WTC11 (cell line): Measurements from ENCODE around the gene CDCA8. TPM values are rescaled to one million over a fixed set of nuclear protein-coding genes. Genes with fewer than 3 reads are reported as not detected.
"Not testable (repeated sequence)": the region's sequence is repeated elsewhere in the genome, so short reads cannot be mapped to it uniquely, and the experiment has no call there.

Experiments
- ATAC-seq: fragments of 200-7000 bp; cut with Tn5 transposase; 2 replicates; pipeline ENCODE4 v1.10.0; 2021; ENCODE audit warnings: mild to moderate bottlenecking, moderate library complexity
- CTCF ChIA-PET: fragments of 300-600 bp; sonication (Branson Sonifier 250); formaldehyde crosslinking; loops from one replicate; lab custom pipeline; 2021; ENCODE audit warnings: antibody characterized with exemption; lab: Charles Lee
- POLR2A ChIA-PET: fragments of 350-600 bp; sonication (Branson Sonifier 250); formaldehyde crosslinking; loops from one replicate; lab custom pipeline; 2021; ENCODE audit warnings: antibody characterized with exemption; lab: Charles Lee
- DNase-seq: peaks from one replicate; pipeline ENCODE4 v3.0.0; 2021; ENCODE audit warnings: low spot score
- H3K27ac Mint-ChIP-seq: 2 replicates; pipeline ENCODE4 v1.8.0; 2021; ENCODE audit warnings: mixed read lengths
- H3K27me3 Mint-ChIP-seq: 2 replicates; pipeline ENCODE4 v1.8.0; 2021; ENCODE audit warnings: low read depth, mild to moderate bottlenecking, moderate library complexity, mixed read lengths
- H3K36me3 Mint-ChIP-seq: 2 replicates; pipeline ENCODE4 v1.8.0; 2021; ENCODE audit warnings: mixed read lengths
- H3K4me1 Mint-ChIP-seq: 2 replicates; pipeline ENCODE4 v1.8.0; 2022; ENCODE audit warnings: mixed read lengths
- H3K4me3 Mint-ChIP-seq: 2 replicates; pipeline ENCODE4 v1.8.0; 2021; ENCODE audit warnings: mild to moderate bottlenecking, moderate library complexity, mixed read lengths
- H3K9me3 Mint-ChIP-seq: 2 replicates; pipeline ENCODE4 v1.8.0; 2021; ENCODE audit warnings: mixed read lengths
- AFF4 ChIP-seq: sonication (generic); formaldehyde crosslinking; IDR thresholded peaks from 2 replicates; pipeline ENCODE4 v1.8.1; 2023; ENCODE audit warnings: mild to moderate bottlenecking, missing genetic modification reagents, borderline replicate concordance
- ATF2 ChIP-seq: sonication (generic); formaldehyde crosslinking; IDR thresholded peaks from 2 replicates; pipeline ENCODE4 v1.8.1; 2022; ENCODE audit warnings: low read depth, missing genetic modification reagents, borderline replicate concordance
- ATF6 ChIP-seq: sonication (generic); formaldehyde crosslinking; IDR thresholded peaks from 2 replicates; pipeline ENCODE4 v1.8.1; 2023; ENCODE audit warnings: mild to moderate bottlenecking, missing genetic modification reagents
- CBFB ChIP-seq: sonication (generic); formaldehyde crosslinking; IDR thresholded peaks from 2 replicates; pipeline ENCODE4 v1.8.1; 2022; ENCODE audit warnings: mild to moderate bottlenecking, low read depth, missing genetic modification reagents
- E2F5 ChIP-seq: sonication (generic); formaldehyde crosslinking; IDR thresholded peaks from 2 replicates; pipeline ENCODE4 v1.8.1; 2022; ENCODE audit warnings: mild to moderate bottlenecking, moderate library complexity, missing genetic modification reagents
- FOXJ3 ChIP-seq: sonication (generic); formaldehyde crosslinking; IDR thresholded peaks from 2 replicates; pipeline ENCODE4 v1.9.0; 2021; ENCODE audit warnings: missing genetic modification reagents, mild to moderate bottlenecking, borderline replicate concordance
- FOXK1 ChIP-seq: sonication (generic); formaldehyde crosslinking; IDR thresholded peaks from 2 replicates; pipeline ENCODE4 v1.8.0; 2022; ENCODE audit warnings: mild to moderate bottlenecking, moderate library complexity, missing genetic modification reagents
- FOXP1 ChIP-seq: sonication (generic); formaldehyde crosslinking; IDR thresholded peaks from 2 replicates; pipeline ENCODE4 v1.8.0; 2022; ENCODE audit warnings: missing genetic modification reagents, mild to moderate bottlenecking, moderate library complexity, borderline replicate concordance
- NR1H2 ChIP-seq: sonication (generic); formaldehyde crosslinking; IDR thresholded peaks from 2 replicates; pipeline ENCODE4 v1.9.0; 2021; ENCODE audit warnings: mild to moderate bottlenecking, moderate library complexity, missing genetic modification reagents
- NR2C2 ChIP-seq: sonication (generic); formaldehyde crosslinking; IDR thresholded peaks from 2 replicates; pipeline ENCODE4 v1.8.0; 2022; ENCODE audit warnings: mild to moderate bottlenecking, missing genetic modification reagents
- OVOL2 ChIP-seq: fragments of 250-450 bp; sonication (Bioruptor Pico); IDR thresholded peaks from 2 replicates; pipeline ENCODE4 v1.9.0; 2021; ENCODE audit warnings: mild to moderate bottlenecking, borderline replicate concordance
- PRRX2 ChIP-seq: fragments of 250-450 bp; sonication (Bioruptor Pico); IDR thresholded peaks from 2 replicates; pipeline ENCODE4 v1.8.0; 2021; ENCODE audit warnings: mild to moderate bottlenecking
- SP1 ChIP-seq: sonication (generic); formaldehyde crosslinking; conservative IDR thresholded peaks from 2 replicates; pipeline ENCODE4 v1.8.1; 2022; ENCODE audit warnings: missing genetic modification reagents
- USF1 ChIP-seq: sonication (generic); formaldehyde crosslinking; IDR thresholded peaks from 2 replicates; pipeline ENCODE4 v1.8.0; 2022; ENCODE audit warnings: mild to moderate bottlenecking, missing genetic modification reagents
- USF2 ChIP-seq: sonication (generic); formaldehyde crosslinking; IDR thresholded peaks from 2 replicates; pipeline ENCODE4 v1.8.1; 2023; ENCODE audit warnings: mild to moderate bottlenecking, missing genetic modification reagents, moderate library complexity
- ZNF138 ChIP-seq: sonication (generic); formaldehyde crosslinking; conservative IDR thresholded peaks from 2 replicates; pipeline ENCODE4 v1.8.1; 2022; ENCODE audit warnings: mild to moderate bottlenecking, moderate library complexity, missing genetic modification reagents
- ZNF425 ChIP-seq: fragments of 250-450 bp; sonication (Bioruptor Pico); conservative IDR thresholded peaks from 2 replicates; pipeline ENCODE4 v1.9.0; 2021; ENCODE audit warnings: mild to moderate bottlenecking
- total RNA-seq: library from RNA; stranded (reverse); gene quantifications from 3 replicates; pipeline ENCODE4 v1.2.3, GENCODE V29; 2021

Gene CDCA8
- total RNA-seq, 1 experiment from 2014 or later = 47.7 TPM

GRCh38 chr1:37732111-37732780 lies 39.9 kb downstream of the CDCA8 start:
- TF ChIP-seq USF2 (CRISPR knock-in tag) (no peak), NR1H2 (CRISPR knock-in tag) (no peak), ATF6 (CRISPR knock-in tag) (no peak), ATF2 (CRISPR knock-in tag) (no peak), CBFB (CRISPR knock-in tag) (no peak), AFF4 (CRISPR knock-in tag) (no peak), ZNF138 (CRISPR knock-in tag) (no peak), E2F5 (CRISPR knock-in tag) (no peak), NR2C2 (CRISPR knock-in tag) (no peak), FOXP1 (no peak), OVOL2 (CRISPR knock-in tag) (no peak), PRRX2 (CRISPR knock-in tag) (no peak)
- ATAC-seq = no peak
- POLR2A ChIA-PET = interaction anchor here (0.7 kb wide), 1 partner anchor 127 kb away, joined by 3 read pairs; no protein-coding TSS in a partner anchor
- no peak for DNase-seq
- Mint-ChIP-seq H3K27me3 (peaks cover 37% of the 10 kb centered on the region), H3K27ac (no peak overlapping the region), H3K36me3 (no peaks in the 10 kb centered on the region), H3K4me1 (peaks cover 2% of the 10 kb centered on the region; the same call in 1 of the 2 replicates), H3K4me3 (no peak overlapping the region), H3K9me3 (no peaks in the 10 kb centered on the region)
- CTCF ChIA-PET = interaction anchor here (0.5 kb wide), 1 partner anchor 43 kb away, joined by 4 read pairs; no protein-coding TSS in a partner anchor

GRCh38 chr1:37734629-37735591 lies 42.6 kb downstream of the CDCA8 start:
- peak; percentile 88 for DNase-seq
- H3K4me3 Mint-ChIP-seq = peak overlapping the region; percentile 80
- peaks cover 34% of the 10 kb centered on the region for H3K27me3 Mint-ChIP-seq
- ChIA-PET POLR2A (no interaction called here), CTCF (interaction anchor here (1.7 kb wide), 1 partner anchor 31 kb away, joined by 4 read pairs; no protein-coding TSS in a partner anchor)
- TF ChIP-seq FOXK1 (CRISPR knock-in tag) = 0 out of 2 replicates have a peak, but pooled peaks have one; percentile 29
- no peak for TF ChIP-seq USF1 (CRISPR knock-in tag)
- no peak for TF ChIP-seq ZNF425
- no peak for TF ChIP-seq FOXJ3 (CRISPR knock-in tag)
- TF ChIP-seq SP1 (CRISPR knock-in tag) = peak; percentile 58
- peaks cover 2% of the 10 kb centered on the region; the same call in 1 of the 2 replicates for H3K4me1 Mint-ChIP-seq
- ATAC-seq = peak; percentile 97
- no peak overlapping the region for H3K27ac Mint-ChIP-seq
- H3K9me3 Mint-ChIP-seq = no peaks in the 10 kb centered on the region
- no peaks in the 10 kb centered on the region for H3K36me3 Mint-ChIP-seq

- H3K27me3 Mint-ChIP-seq = peaks cover 42% of the 10 kb centered on the region
- H3K4me1 Mint-ChIP-seq, H3K9me3 Mint-ChIP-seq, H3K36me3 Mint-ChIP-seq, H3K4me3 Mint-ChIP-seq, DNase-seq, POLR2A ChIA-PET, H3K27ac Mint-ChIP-seq, CTCF ChIA-PET, ATAC-seq: not testable (repeated sequence)
These were observed 45.7 kb downstream of the CDCA8 start for GRCh38 chr1:37737975-37738374.
